ENCODE measurements around the gene RAB12.
"Not testable (repeated sequence)": the region's sequence is repeated elsewhere in the genome, so short reads cannot be mapped to it uniquely, and the experiment has no call there.

The RAB12 gene

GRCh38 chr18:8647359-8647758, 38.1 kb downstream of the RAB12 start:
- H3K36me3 ChIP-seq (ENCODE audit: control insufficient read depth, insufficient read depth, low read length); H3K9me3 ChIP-seq (ENCODE audit: control insufficient read depth, insufficient read depth, low read length); H3K9ac ChIP-seq (ENCODE audit: low read depth, low read length); H3K4me1 ChIP-seq (ENCODE audit: control insufficient read depth, insufficient read depth, low read length); H3K4me3 ChIP-seq (ENCODE audit: low read depth, low read length); H3K27me3 ChIP-seq (ENCODE audit: control insufficient read depth, insufficient read depth, low read length); H3K27ac ChIP-seq (ENCODE audit: low read depth, low read length): not testable (repeated sequence)

GRCh38 chr18:8651478-8652261, 42.4 kb downstream of the RAB12 start:
- not testable (repeated sequence) for H3K4me1 ChIP-seq (ENCODE audit: control insufficient read depth, insufficient read depth, low read length); H3K9me3 ChIP-seq (ENCODE audit: control insufficient read depth, insufficient read depth, low read length); H3K27me3 ChIP-seq (ENCODE audit: control insufficient read depth, insufficient read depth, low read length); H3K36me3 ChIP-seq (ENCODE audit: control insufficient read depth, insufficient read depth, low read length); H3K9ac ChIP-seq (ENCODE audit: low read depth, low read length); H3K27ac ChIP-seq (ENCODE audit: low read depth, low read length); H3K4me3 ChIP-seq (ENCODE audit: low read depth, low read length)

GRCh38 chr18:8654503-8655451, 45.5 kb downstream of the RAB12 start:
- Histone ChIP-seq H3K27me3 (ENCODE audit: control insufficient read depth, insufficient read depth, low read length) (no peaks in the 10 kb centered on the region), H3K4me1 (ENCODE audit: control insufficient read depth, insufficient read depth, low read length) (peaks cover 4% of the 10 kb centered on the region; the same call in 1 of the 2 replicates), H3K36me3 (ENCODE audit: control insufficient read depth, insufficient read depth, low read length) (no peaks in the 10 kb centered on the region), H3K4me3 (ENCODE audit: low read depth, low read length) (no peak overlapping the region), H3K27ac (ENCODE audit: low read depth, low read length) (no peak overlapping the region), H3K9me3 (ENCODE audit: control insufficient read depth, insufficient read depth, low read length) (no peaks in the 10 kb centered on the region), H3K9ac (ENCODE audit: low read depth, low read length) (no peak overlapping the region)

DNA sequence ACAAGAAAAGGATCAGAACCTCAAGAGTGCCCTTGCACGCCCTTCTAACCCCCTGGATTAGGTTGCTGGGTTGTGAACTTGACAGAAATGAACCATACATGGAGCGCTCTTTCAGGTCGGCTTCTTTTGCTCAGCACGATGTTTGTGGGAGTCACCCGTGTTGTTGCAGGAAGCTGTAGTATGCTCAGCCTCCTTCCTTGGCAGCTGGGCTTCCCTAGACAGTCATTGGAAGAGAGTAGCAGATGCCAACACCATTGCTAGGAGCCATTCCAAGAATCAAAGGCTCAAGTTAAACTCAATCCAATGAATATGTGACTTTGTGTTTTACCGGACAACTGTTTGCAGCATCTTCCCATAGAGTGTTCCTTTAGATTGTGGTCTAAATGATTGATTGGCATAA, 47.0 kb downstream of the RAB12 start:
- peaks cover 12% of the 10 kb centered on the region for H3K4me1 ChIP-seq (ENCODE audit: control insufficient read depth, insufficient read depth, low read length)
- H3K9ac ChIP-seq (ENCODE audit: low read depth, low read length): no peak overlapping the region

GRCh38 chr18:8657050-8657820, 48.0 kb downstream of the RAB12 start:
- Histone ChIP-seq H3K36me3 (ENCODE audit: control insufficient read depth, insufficient read depth, low read length) (no peaks in the 10 kb centered on the region), H3K9me3 (ENCODE audit: control insufficient read depth, insufficient read depth, low read length) (no peaks in the 10 kb centered on the region), H3K9ac (ENCODE audit: low read depth, low read length) (no peak overlapping the region), H3K4me1 (ENCODE audit: control insufficient read depth, insufficient read depth, low read length) (peaks cover 21% of the 10 kb centered on the region), H3K4me3 (ENCODE audit: low read depth, low read length) (no peak overlapping the region), H3K27ac (ENCODE audit: low read depth, low read length) (no peak overlapping the region), H3K27me3 (ENCODE audit: control insufficient read depth, insufficient read depth, low read length) (no peaks in the 10 kb centered on the region)

More for the DNA sequence above, 47.0 kb downstream of the RAB12 start:
- no peaks in the 10 kb centered on the region for H3K27me3 ChIP-seq (ENCODE audit: control insufficient read depth, insufficient read depth, low read length)
- no peaks in the 10 kb centered on the region for H3K36me3 ChIP-seq (ENCODE audit: control insufficient read depth, insufficient read depth, low read length)
- H3K4me3 ChIP-seq (ENCODE audit: low read depth, low read length): no peak overlapping the region
- no peaks in the 10 kb centered on the region for H3K9me3 ChIP-seq (ENCODE audit: control insufficient read depth, insufficient read depth, low read length)
- H3K27ac ChIP-seq (ENCODE audit: low read depth, low read length): no peak overlapping the region

- H3K9me3 ChIP-seq (ENCODE audit: control insufficient read depth, insufficient read depth, low read length): no peaks in the 10 kb centered on the region
- no peak overlapping the region for H3K9ac ChIP-seq (ENCODE audit: low read depth, low read length)
- H3K4me1 ChIP-seq (ENCODE audit: control insufficient read depth, insufficient read depth, low read length): peaks cover 28% of the 10 kb centered on the region
- H3K36me3 ChIP-seq (ENCODE audit: control insufficient read depth, insufficient read depth, low read length): no peaks in the 10 kb centered on the region
- H3K4me3 ChIP-seq (ENCODE audit: low read depth, low read length): no peak overlapping the region
- H3K27me3 ChIP-seq (ENCODE audit: control insufficient read depth, insufficient read depth, low read length): no peaks in the 10 kb centered on the region
- H3K27ac ChIP-seq (ENCODE audit: low read depth, low read length): no peak overlapping the region
Measured at GRCh38 chr18:8657873-8658470, 48.7 kb downstream of the RAB12 start.

GRCh38 chr18:8658858-8659485, 49.7 kb downstream of the RAB12 start:
- H3K4me3 ChIP-seq (ENCODE audit: low read depth, low read length): no peak overlapping the region
- H3K9ac ChIP-seq (ENCODE audit: low read depth, low read length): no peak overlapping the region
- peaks cover 37% of the 10 kb centered on the region for H3K4me1 ChIP-seq (ENCODE audit: control insufficient read depth, insufficient read depth, low read length)
- no peaks in the 10 kb centered on the region for H3K36me3 ChIP-seq (ENCODE audit: control insufficient read depth, insufficient read depth, low read length)
- no peak overlapping the region for H3K27ac ChIP-seq (ENCODE audit: low read depth, low read length)
- no peaks in the 10 kb centered on the region for H3K9me3 ChIP-seq (ENCODE audit: control insufficient read depth, insufficient read depth, low read length)
- peaks cover 3% of the 10 kb centered on the region; the same call in 1 of the 2 replicates for H3K27me3 ChIP-seq (ENCODE audit: control insufficient read depth, insufficient read depth, low read length)

- H3K9me3 ChIP-seq (ENCODE audit: control insufficient read depth, insufficient read depth, low read length): no peaks in the 10 kb centered on the region
- no peak overlapping the region for H3K27ac ChIP-seq (ENCODE audit: low read depth, low read length)
- peaks cover 36% of the 10 kb centered on the region for H3K4me1 ChIP-seq (ENCODE audit: control insufficient read depth, insufficient read depth, low read length)
- H3K9ac ChIP-seq (ENCODE audit: low read depth, low read length): no peak overlapping the region
- H3K4me3 ChIP-seq (ENCODE audit: low read depth, low read length): no peak overlapping the region
- H3K36me3 ChIP-seq (ENCODE audit: control insufficient read depth, insufficient read depth, low read length): no peaks in the 10 kb centered on the region
- H3K27me3 ChIP-seq (ENCODE audit: control insufficient read depth, insufficient read depth, low read length): peaks cover 3% of the 10 kb centered on the region; the same call in 1 of the 2 replicates
Measured at GRCh38 chr18:8659609-8660242, 50.5 kb downstream of the RAB12 start.

DNA sequence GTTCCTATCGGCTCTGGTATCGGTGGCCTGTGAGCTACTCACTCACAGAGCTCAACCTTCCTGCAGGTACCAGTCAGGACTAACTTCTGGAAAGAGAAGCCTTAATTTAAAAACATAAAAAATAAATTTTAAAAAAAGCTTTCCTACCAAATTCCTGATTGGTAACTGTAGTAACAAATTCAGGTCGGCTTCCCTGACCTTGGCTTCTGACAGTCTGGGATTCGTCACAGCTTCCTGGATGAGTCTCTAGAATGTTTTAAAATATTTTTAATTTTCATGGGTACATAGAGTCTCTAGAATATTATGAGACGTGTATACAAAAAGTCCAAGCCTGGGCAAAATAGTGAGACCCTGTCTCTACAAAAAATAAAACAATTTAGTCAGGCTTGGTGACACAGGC, 51.1 kb downstream of the RAB12 start:
- Histone ChIP-seq H3K27ac (ENCODE audit: low read depth, low read length) (no peak overlapping the region), H3K27me3 (ENCODE audit: control insufficient read depth, insufficient read depth, low read length) (peaks cover 3% of the 10 kb centered on the region; the same call in 1 of the 2 replicates), H3K9me3 (ENCODE audit: control insufficient read depth, insufficient read depth, low read length) (no peaks in the 10 kb centered on the region), H3K9ac (ENCODE audit: low read depth, low read length) (no peak overlapping the region), H3K4me3 (ENCODE audit: low read depth, low read length) (no peak overlapping the region), H3K4me1 (ENCODE audit: control insufficient read depth, insufficient read depth, low read length) (peaks cover 34% of the 10 kb centered on the region), H3K36me3 (ENCODE audit: control insufficient read depth, insufficient read depth, low read length) (no peaks in the 10 kb centered on the region)
